CD4-positive, alpha-beta T cell treated with Interleukin-1 beta for 1 hour (primary cell): ENCODE data around the gene CFAP74.
"Not testable (repeated sequence)": the region's sequence is repeated elsewhere in the genome, so short reads cannot be mapped to it uniquely, and the experiment has no call there.

Source experiments
- DNase-seq, 2 donors: peaks; one replicate each; pipeline ENCODE4 v3.0.0-alpha.2; 2020 to 2022

CFAP74 gene

DNA sequence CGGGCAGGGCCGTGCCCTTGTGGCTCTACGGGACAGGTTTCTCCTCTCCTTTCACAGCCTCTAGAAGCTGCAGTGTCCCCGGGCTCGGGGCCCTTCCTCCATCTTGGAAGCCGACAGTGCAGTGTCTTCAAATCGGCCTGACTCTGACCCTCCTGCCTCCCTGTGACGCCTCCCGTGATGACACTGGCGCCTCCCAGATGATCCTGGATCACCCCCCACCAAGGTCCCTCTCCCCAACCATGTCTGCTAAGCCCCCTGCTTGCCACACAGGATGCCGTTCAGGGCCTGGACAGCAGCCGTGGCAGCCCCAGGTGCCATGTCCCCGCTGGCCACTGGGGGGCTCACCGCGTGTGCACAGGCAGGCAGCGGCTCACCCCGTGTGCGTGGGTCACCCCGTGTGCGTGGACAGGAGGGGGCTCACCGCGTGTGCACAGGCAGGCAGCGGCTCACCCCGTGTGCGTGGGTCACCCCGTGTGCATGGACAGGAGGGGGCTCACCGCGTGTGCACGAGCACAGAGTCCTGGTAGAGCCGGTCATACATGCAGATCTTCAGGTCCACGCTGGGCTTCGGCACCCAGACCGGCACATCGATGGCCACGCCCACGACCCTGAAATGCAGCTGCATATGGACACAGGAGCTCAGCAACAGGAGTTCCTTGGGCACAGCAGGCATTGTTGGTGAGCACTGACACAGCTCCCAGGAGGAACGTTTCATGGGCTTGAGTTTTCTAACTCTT, 59.6 kb downstream of the CFAP74 start:
- DNase-seq, result peak; percentile 49 to 55

DNA sequence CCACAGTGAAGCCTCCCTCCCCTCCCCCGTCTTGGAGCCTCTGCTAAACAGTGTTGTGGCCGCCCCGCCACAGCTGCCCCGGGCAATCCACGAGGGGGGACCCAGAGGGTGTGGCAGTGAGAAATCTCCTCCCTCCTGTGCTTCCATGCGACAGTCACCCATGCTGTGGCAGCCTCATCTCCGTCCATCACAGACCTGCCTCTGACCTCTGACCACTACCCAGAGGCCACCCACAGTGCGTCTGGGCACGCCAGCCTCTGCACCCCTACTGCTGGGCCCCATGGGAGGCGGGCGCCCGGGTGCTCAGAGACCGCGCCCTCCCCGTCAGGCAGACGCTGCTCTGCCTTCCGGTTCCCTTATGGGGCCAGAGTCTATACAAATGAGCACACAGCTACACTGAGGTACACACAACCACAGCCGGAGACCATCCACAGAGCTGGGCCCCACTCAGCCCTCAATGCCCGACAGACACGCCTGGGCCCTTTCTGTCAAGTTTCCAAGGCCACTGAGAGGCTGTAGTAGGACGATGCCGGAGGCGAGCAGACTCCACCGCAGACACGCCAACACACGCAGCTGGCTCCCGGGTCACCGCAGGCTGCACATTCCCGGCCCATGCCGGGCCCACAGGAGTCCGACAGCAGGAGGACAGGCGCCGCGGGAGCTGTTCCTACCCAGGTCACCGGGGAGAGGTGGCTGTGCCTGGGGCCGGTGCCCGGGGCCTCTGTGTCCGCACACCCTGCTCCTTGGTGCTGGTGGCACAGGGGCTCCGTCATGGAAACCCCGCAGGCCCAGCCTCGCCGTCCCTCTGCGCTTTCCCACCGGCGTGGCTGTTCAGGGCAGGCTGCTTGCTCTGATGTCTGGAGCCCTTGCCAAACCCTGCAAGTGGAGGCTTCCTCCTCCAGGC, 60.6 kb downstream of the CFAP74 start:
- no peak for DNase-seq

DNA sequence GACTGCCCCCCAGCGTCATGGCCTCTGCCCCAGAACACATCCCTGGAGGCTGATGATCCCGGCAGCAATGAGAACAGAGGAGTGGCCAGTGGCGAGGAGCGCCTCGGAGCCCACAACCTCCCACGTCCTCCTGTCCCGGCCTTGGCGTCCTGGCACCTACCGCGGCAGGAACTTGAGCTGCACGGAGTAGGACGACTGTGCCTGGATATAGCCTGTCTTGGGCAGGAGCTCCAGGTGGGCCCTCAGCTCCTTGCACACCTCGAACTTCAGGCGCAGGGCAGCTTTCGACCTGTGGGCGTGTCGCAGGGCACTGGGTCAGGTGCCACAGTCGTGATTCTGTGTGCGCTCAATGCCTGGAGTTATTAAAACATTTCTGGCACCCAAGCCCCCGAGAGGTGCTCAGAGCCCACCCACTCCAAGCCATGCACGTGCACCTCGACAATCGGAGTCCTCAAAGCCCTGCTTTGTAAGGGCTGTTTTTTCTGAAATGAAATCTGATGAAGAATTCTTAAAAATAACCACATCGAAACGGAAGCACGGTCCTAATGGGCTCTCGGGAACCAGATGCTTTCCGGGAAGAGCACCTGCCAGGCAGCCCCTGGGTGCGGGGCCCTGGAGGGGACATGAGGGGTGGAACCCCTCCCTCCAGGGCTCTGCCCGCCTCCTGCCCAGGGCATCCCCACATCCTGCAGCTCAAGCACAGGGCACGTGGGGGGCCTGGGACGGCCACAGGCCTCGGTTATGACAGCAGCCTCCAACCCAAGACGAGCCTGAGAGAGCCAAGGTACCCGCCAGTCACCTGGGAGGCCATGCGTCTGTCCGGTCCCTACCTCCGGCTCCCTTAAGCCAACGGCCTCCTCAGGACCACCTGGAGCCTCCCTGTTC, 61.5 kb downstream of the CFAP74 start:
- DNase-seq, result no peak

DNA sequence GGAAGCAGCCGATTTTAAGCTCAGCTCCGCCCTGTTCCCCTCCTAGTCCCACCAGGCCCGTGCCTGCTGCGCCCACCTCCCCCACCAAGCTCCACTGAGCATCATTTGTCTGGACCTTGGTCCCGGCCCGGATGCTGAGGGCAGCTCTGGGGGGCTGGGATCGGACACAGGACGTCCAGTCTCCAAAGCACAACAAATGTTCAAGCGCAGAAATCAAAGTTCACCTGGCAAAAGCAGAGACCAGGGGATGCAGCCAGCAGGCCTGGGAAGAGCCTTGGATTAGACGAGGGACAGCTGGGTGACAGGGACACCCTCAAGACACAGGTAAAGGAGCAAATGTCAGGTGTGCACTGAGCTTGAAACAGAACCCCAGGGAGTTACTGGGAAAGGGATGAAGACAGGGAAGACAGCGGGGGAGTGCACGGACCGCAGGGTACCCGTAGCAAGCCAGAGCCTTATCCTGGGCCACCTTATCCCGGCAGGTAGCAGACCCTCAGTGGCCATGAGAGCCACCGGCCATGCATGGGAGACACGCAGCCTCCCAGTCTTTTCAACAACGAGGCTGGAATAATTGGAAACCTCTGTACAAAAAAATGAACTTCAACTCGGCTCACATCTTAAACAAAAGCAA, 62.3 kb downstream of the CFAP74 start:
- no peak for DNase-seq

DNA sequence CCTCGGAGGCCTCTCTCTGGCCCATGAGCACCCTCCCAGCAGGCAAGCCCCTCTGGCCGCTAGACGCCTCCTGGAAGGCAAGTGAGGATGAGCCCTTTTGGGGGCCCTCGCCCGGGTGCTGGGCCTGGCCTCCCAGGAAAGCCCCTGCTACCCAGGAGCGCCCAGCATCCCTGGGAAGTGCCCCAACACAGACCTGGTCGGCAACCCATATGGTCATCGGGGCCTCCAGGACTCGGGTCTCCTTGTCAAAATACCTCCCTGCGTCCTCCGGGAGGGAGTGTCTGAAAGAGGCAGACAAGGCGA, 63.5 kb downstream of the CFAP74 start:
- DNase-seq, result no peak

DNA sequence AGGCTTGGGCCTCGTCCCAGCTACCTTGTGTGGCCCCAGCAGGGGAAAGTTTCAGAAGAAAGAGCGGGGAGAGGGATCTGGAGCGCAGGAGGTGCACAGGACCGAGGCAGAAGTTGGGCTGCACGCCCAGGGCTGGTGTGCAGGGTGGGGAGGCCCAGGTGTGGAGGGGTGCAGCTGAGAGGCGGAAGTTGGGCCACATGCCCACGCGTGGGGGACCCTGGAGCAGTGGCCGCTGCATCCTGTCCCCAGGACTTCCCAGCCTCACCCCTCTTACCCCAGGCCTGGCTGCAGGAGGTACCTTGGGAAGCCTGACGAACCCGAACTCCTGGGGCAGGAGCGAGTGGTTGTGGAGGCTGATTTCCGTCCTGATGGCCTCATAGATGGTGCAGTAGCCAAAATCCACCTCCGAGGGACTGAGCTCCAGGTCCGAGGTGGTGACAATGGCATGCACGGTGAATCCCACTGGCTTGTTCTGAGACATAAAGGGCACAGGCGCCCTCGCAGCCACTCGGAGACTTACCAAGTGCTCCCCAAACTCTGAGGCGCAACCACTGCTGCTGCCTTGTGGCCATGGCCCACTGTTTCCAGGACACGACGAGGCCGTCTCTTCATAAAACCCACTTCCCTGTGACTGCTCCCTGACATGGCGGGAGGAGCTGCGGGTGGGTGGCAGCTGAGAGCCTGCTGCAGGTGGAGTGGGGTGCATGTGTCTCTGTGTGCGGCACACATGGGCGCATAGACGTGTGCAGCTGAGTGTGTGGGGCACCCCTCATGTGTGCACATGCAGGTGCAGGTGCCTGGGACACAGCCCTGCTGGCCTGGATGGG, 64.1 kb downstream of the CFAP74 start:
- no peak for DNase-seq

DNA sequence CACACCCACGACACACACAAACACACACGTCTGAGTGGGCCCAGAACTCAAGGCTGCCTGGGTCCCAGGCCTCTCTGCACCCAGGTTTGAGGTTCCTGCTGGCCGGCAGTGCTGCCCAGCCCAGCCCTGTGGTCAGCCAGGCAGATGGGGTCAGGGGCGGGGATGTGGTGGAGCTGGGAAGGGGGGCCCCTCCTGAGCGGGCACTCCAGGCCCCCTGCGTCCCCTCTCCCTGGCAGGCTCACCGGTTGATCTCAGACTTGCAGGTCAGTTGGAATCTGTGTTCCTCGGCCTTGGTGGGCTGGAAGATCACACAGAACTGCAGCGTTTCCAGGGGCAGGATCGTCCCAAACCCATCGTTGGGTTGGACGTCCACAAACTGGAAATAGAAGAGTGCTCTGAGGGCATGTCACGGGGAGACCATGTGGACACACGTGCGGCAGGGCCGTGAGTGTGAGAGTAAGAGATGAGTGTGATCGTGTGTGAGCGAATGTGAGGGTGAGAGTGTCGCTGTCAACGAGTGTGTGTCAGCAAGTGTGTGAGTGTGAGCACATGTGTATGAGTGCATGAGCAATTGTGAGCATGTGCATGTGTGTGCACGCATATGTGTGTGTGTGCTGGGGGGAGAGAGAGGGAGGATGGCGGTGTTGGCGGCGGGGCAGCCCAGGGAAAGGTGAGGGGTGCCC, 64.8 kb downstream of the CFAP74 start:
- no peak for DNase-seq

DNA sequence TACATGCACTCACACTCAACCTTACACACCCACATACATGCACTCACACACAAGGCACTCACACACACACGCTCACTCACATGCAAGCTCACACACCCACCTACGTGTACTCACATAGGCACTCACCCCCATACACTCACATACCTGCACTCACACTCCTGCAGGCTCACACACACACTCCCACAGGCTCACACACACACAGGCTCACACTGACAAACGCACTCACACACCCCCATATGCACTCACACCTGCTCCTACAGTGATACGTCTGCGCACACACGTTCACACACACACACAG, 65.4 kb downstream of the CFAP74 start:
- no peak for DNase-seq

DNA sequence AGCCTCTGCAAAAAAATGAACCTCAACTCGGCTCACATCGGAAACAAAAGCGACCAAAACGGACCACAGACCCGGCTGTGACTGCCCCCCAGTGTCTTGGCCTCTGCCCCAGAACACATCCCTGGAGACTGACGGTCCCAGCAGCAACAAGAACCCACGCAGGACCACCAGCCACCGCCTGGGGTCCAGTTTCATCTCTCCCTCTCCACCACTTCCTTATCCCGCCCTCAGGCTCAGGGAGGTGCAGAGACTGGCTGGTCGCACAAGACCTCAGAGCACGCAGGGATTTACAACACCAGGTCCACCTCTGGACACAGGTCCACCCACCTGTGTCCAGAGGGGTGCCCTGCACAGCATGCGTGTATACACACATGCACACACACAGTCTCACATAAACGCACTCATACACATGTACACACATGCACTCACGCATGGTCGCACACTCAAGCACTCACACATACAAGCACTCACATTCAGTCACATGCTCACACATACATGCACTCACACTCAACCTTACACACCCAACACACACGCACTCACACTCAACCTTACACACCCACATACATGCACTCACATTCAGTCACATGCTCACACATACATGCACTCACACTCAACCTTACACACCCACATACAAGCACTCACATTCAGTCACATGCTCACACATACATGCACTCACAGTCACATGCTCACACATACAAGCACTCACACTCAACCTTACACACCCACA, 65.9 kb downstream of the CFAP74 start:
- DNase-seq, result no peak

DNA sequence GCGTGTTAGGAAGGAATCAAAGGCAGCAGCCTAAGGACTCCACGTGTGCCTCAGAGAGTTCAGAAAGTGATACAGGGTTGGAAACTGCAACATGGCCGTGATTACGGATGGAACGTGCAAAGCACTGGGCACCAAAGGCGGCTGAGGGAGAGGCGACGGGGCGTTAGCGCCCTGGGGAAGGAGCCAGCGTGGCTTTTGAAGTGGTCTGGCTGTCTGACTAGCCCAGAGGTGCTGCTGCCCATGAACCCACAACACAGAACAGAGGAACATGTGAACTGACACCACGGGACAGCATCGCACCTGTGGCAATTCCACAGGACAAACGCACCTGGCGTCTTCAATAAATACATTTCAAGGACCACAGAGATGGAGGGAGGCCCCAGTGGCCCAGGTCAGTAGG, 66.5 kb downstream of the CFAP74 start:
- no peak for DNase-seq

DNA sequence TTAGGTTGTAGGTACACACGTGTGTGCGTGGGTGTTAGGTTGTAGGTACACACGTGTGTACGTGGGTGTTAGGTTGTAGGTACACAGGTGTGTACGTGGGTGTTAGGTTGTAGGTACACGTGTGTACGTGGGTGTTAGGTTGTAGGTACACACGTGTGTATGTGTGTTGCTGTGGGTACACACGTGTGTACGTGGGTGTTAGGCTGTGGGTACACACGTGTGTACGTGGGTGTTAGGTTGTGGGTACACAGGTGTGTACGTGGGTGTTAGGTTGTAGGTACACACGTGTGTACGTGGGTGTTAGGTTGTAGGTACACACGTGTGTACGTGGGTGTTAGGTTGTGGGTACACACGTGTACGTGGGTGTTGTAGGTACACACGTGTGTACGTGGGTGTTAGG, 68.7 kb downstream of the CFAP74 start:
- DNase-seq, result not testable (repeated sequence)

DNA sequence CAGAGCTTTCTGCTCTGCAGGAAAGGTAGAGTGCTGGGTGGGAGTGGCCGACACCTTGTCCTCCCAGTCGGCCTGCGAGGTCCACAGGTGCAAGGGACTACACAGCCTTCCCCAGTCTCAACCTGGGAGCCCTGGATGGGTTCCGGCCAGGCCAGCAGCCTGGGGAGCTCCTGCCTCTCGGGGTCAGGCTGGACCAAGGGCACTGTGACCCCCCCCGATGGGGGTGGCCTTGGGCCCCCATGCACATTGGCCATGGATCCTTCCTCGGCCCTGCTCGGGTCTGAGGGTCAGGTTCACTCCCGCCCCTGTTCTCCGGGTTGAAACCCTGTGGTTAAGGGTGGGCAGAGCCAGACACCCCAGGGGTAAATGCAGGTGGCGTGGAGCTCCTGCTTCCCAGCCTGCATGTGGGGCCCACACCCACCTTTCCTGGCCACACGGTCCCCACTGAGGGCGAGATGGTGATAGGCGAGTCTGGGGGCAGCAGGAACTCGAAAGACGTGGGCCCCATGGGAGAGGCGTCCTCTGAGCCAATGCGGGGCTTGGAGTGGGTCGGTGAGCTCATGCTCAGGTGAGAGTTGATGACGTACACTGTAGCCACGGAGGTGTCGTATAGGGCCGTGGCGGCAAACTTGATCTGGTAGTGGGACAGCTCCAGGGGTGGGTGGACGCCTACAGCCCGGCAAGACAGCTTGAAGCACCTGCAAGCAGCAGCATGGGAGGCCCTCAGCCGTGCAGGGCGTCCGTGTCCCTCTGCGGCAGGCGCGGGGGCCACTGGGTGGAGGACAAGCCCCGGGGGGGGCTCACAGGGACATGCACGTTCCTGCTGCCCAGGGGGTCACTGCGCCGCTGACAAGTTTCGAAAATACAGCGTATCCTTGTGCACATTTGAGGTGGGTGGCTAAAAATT, 73.7 kb downstream of the CFAP74 start:
- no peak for DNase-seq

DNA sequence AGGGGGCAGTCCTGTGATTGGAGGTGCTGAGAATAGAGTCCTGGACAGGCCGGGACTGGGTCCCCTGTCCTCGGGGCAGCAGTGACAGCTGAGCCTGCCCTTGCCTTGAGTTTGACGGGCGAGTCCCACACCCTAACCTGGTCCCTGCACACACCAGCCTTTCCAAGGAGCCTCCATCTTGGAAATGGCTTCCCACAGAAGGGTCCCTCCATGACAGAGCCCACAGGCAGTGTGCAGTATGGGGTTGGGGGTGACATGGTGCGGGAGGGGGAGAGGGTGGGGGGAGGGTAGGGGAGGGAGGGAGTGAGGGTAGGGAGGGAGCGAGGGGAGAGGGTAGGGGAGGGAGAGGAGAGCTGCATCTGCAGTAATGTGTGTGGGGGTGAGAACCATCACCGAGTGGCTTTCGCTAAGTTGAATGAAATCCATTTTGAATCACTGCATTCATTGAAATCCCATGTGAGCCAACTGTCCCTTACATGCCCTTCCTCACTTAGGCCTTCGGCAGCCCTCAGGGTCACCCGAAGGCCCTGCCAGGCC, 74.4 kb downstream of the CFAP74 start:
- DNase-seq, result no peak

DNA sequence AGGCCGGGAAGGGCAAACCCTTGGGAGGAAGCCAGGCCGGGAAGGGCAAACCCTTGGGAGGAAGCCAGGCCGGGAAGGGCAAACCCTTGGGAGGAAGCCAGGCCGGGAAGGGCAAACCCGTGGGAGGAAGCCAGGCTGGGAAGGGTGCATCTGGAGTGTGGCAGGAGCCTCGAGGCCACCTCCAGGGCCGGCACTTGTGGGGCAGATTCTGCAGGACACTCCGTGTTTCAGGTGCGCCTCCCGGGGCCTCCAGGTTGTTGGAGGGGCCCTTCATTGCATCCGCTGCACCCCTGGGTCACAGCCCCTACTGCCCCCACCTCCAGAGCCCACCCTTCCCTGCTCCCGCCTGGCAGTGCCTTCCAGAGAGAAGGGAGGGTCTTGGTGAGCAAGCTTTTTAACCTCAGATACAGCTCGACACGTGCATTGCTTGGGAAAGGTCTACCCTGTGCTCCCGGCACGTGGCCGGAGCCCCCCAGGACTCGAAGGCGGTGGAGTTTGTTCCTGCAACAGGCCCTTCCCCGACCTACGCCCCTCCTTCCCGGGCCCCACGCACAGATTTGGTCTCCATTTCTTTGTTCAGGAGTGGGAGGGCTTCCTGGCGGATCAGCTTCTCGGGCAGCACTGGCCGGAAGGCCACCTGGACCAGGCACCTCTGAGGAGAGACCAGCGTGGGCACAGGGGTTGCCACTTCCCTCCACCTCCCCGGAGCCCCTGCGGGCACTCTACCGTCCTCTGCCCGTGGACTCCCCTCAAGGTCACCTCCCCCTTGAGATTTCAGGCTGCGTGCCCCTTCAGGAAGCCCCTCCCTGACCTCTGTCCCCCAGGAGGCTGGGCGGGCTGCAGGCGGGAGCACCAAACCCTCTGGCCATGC, 75.1 kb downstream of the CFAP74 start:
- DNase-seq, result no peak

DNA sequence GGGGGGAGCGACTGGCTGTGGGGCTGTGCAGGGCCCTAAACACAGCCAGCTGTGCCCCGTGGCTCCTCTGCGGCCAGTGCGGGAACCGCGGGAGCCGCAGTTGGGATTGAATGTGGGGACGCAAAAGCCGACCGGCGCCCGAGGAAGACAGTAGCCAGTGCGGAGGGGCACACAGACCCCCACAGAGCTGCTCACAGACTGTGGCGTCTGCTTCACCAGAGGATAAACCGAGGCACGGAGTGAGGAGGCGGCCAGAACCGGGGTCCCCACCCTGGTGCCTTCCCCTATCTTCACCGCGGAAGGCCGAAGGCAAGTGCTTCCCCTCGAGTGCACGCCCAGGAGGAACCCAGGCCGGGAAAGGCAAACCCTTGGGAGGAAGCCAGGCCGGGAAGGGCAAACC, 75.8 kb downstream of the CFAP74 start:
- DNase-seq, result no peak

DNA sequence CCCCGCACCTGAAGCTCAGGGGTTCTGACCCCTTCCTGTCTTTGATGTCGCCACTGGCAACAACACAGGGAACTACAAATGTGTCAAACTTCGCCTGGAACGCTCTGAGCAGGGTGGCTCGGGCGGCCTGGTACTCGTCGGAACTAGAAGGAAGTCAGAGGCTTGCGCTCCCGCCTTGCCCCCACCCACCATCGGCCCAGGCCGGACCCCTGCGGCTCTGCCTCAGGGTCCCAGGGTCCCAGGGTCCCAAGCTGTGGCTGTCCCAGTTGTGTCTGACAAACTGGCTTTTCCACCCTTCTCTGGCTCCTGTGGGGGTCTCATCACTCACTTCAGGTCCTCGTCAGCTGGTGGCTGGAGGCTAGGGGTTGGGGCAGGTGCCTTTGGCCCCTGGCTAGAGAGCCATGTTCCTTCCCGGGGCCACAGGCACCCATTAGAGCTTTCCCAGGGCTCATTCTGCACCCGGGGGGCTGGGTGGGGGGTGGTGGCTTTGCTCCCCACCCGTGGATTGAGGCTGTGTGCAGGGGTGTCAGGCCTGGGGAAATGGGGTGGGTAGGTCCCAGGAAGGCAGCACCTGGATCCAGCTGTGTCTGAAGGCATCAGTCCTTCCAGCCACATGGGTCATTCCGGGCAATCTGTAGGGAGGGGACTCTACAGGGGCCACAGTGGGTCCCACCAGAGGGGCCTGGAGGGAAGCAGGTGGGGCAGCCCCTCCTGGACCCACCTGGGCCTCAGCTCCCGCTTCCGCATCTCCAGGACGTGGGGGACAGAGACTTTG, 76.5 kb downstream of the CFAP74 start:
- DNase-seq, result no peak

DNA sequence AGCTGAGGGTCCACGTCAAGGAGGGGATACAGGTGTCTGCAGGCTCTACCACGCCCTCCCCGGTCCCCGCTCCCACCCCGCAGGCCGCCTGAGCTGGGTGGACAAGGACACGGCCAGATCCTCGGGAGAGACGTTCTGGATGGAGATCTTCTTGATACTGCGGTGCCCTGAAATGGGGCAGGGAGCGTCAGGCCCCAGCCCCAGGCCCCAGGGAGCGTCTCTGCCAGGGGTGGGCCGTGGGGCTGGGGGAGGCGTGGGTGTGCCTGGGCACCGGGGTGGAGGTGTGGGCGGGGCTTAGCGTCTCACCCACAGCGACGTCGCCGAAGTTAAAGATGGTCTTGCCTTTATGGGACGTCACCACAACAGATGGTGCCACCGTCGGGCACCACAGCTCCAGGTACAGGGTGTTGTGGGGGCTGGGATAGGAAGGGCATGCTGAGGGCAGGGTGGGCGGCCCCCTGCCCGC, 77.2 kb downstream of the CFAP74 start:
- DNase-seq, result no peak
